Activated T-cell treated with anti-CD3 and anti-CD28 coated beads, Interleukin-2, amount 50 U/mL, for 72 hours (primary cell): ENCODE data around the gene PAFAH1B1. TPM values are rescaled to one million over a fixed set of nuclear protein-coding genes. Genes with fewer than 3 reads are reported as not detected.
"Not testable (repeated sequence)": the region's sequence is repeated elsewhere in the genome, so short reads cannot be mapped to it uniquely, and the experiment has no call there.

ENCODE experiments used
- ATAC-seq, 2 donors: fragments of 150-1000 bp; cut with Tn5 transposase; replicated peaks in 1 of 2; 2 replicates each; pipeline ENCODE4 v1.10.0; 2021; ENCODE audit warnings: moderate library complexity in 2 of 2, mild to moderate bottlenecking in 1 of 2
- DNase-seq, 2 donors: peaks; one replicate each; pipeline ENCODE4 v3.0.0; 2021 to 2022; ENCODE audit warnings: mixed read lengths in 1 of 2
- H3K27ac Mint-ChIP-seq: one replicate; pipeline ENCODE4 v1.8.0; 2022; ENCODE audit warnings: mild to moderate bottlenecking, moderate library complexity, mixed read lengths
- H3K27me3 Mint-ChIP-seq: one replicate; pipeline ENCODE4 v1.8.0; 2022; ENCODE audit warnings: low read depth, mixed read lengths
- H3K36me3 Mint-ChIP-seq, 2 donors: one replicate each; pipeline ENCODE4 v1.8.0; 2022; ENCODE audit warnings: mixed read lengths in 2 of 2, mild to moderate bottlenecking in 1 of 2; ENCODE audit not compliant: insufficient read depth in 2 of 2
- H3K4me1 Mint-ChIP-seq: one replicate; pipeline ENCODE4 v1.8.0; 2022; ENCODE audit warnings: low read depth, mixed read lengths
- H3K4me3 Mint-ChIP-seq, 2 donors: one replicate each; pipeline ENCODE4 v1.8.0; 2022; ENCODE audit warnings: mild to moderate bottlenecking in 2 of 2, mixed read lengths in 2 of 2, moderate library complexity in 2 of 2
- H3K9me3 Mint-ChIP-seq, 2 donors: one replicate each; pipeline ENCODE4 v1.8.0; 2022; ENCODE audit warnings: mixed read lengths in 2 of 2
- total RNA-seq, 2 donors: library from RNA; stranded (reverse); gene quantifications; one replicate each; pipeline ENCODE4 v1.2.3, GENCODE V29; 2022

PAFAH1B1 gene
- total RNA-seq, 2 donors from 2014 or later = 211 to 218 TPM

- no peaks in the 10 kb centered on the region for H3K27me3 Mint-ChIP-seq
These were observed 37.8 kb downstream of the PAFAH1B1 start for GRCh38 chr17:2631211-2631610.

GRCh38 chr17:2634361-2634960, 41.0 kb downstream of the PAFAH1B1 start:
- peak overlapping the region in 1 of 2 donors; percentile 11 for H3K4me3 Mint-ChIP-seq
- DNase-seq = no peak

More at GRCh38 chr17:2631211-2631610, 37.8 kb downstream of the PAFAH1B1 start:
- peaks cover 81% of the 10 kb centered on the region for H3K4me1 Mint-ChIP-seq
- peaks cover 17 to 34% of the 10 kb centered on the region in 2 donors for H3K36me3 Mint-ChIP-seq
- H3K27ac Mint-ChIP-seq = peak overlapping the region; percentile 72
- no peak overlapping the region for H3K4me3 Mint-ChIP-seq
- no peak for DNase-seq
- ATAC-seq = no peak
- H3K9me3 Mint-ChIP-seq = peaks cover 6 to 11% of the 10 kb centered on the region in 2 donors

GRCh38 chr17:2635241-2635640, 41.8 kb downstream of the PAFAH1B1 start:
- H3K9me3 Mint-ChIP-seq = no peaks in the 10 kb centered on the region
- ATAC-seq (no peak), DNase-seq (no peak)
- H3K27me3 Mint-ChIP-seq = no peaks in the 10 kb centered on the region
- H3K4me3 Mint-ChIP-seq = no peak overlapping the region
- H3K36me3 Mint-ChIP-seq = peaks cover 3 to 23% of the 10 kb centered on the region in 2 donors
- H3K27ac Mint-ChIP-seq = no peak overlapping the region
- H3K4me1 Mint-ChIP-seq = peaks cover 54% of the 10 kb centered on the region

More at GRCh38 chr17:2634361-2634960, 41.0 kb downstream of the PAFAH1B1 start:
- ATAC-seq = peak in 1 of 2 donors; percentile 56
- H3K36me3 Mint-ChIP-seq = peaks cover 3 to 20% of the 10 kb centered on the region in 2 donors
- H3K9me3 Mint-ChIP-seq = no peaks in the 10 kb centered on the region
- H3K27ac Mint-ChIP-seq = peak overlapping the region; percentile 68
- peaks cover 62% of the 10 kb centered on the region for H3K4me1 Mint-ChIP-seq
- H3K27me3 Mint-ChIP-seq = no peaks in the 10 kb centered on the region

- Mint-ChIP-seq H3K4me1 (peaks cover 50% of the 10 kb centered on the region), H3K4me3 (no peak overlapping the region), H3K27ac (no peak overlapping the region), H3K27me3 (no peaks in the 10 kb centered on the region), H3K36me3 (peaks cover 5 to 28% of the 10 kb centered on the region in 2 donors), H3K9me3 (no peaks in the 10 kb centered on the region)
- DNase-seq (no peak), ATAC-seq (no peak)
These were observed 42.2 kb downstream of the PAFAH1B1 start for GRCh38 chr17:2635675-2636074.

- Mint-ChIP-seq H3K4me3 (no peak overlapping the region), H3K36me3 (peaks cover 5 to 34% of the 10 kb centered on the region in 2 donors), H3K9me3 (no peaks in the 10 kb centered on the region), H3K27me3 (no peaks in the 10 kb centered on the region), H3K4me1 (peaks cover 43% of the 10 kb centered on the region), H3K27ac (peak overlapping the region; percentile 79)
- ATAC-seq (no peak), DNase-seq (no peak)
These were observed 42.9 kb downstream of the PAFAH1B1 start for GRCh38 chr17:2636169-2636930.

- peaks cover 5 to 35% of the 10 kb centered on the region in 2 donors for H3K36me3 Mint-ChIP-seq
- DNase-seq (no peak), ATAC-seq (no peak)
- no peaks in the 10 kb centered on the region for H3K9me3 Mint-ChIP-seq
- peak overlapping the region; percentile 79 for H3K27ac Mint-ChIP-seq
- H3K27me3 Mint-ChIP-seq = no peaks in the 10 kb centered on the region
- peaks cover 32% of the 10 kb centered on the region for H3K4me1 Mint-ChIP-seq
- no peak overlapping the region for H3K4me3 Mint-ChIP-seq
These were observed 44.0 kb downstream of the PAFAH1B1 start for GRCh38 chr17:2637422-2637821.

GRCh38 chr17:2644971-2645370, 51.5 kb downstream of the PAFAH1B1 start:
- H3K4me3 Mint-ChIP-seq = no peak overlapping the region
- H3K9me3 Mint-ChIP-seq = peaks cover 0 to 1% of the 10 kb centered on the region in 2 donors
- peak overlapping the region; percentile 42 for H3K27ac Mint-ChIP-seq
- ATAC-seq (no peak), DNase-seq (no peak)
- H3K4me1 Mint-ChIP-seq = peaks cover 5% of the 10 kb centered on the region
- peaks cover 6 to 24% of the 10 kb centered on the region in 2 donors for H3K36me3 Mint-ChIP-seq
- H3K27me3 Mint-ChIP-seq = no peaks in the 10 kb centered on the region

- DNase-seq (no peak), ATAC-seq (no peak)
- H3K27me3 Mint-ChIP-seq = no peaks in the 10 kb centered on the region
- H3K27ac Mint-ChIP-seq = no peak overlapping the region
- peaks cover 0 to 1% of the 10 kb centered on the region in 2 donors for H3K9me3 Mint-ChIP-seq
- H3K36me3 Mint-ChIP-seq = peaks cover 17 to 27% of the 10 kb centered on the region in 2 donors
- H3K4me1 Mint-ChIP-seq = peaks cover 6% of the 10 kb centered on the region
- no peak overlapping the region for H3K4me3 Mint-ChIP-seq
These were observed 54.5 kb downstream of the PAFAH1B1 start for GRCh38 chr17:2647957-2648356.

GRCh38 chr17:2649191-2649590, 55.7 kb downstream of the PAFAH1B1 start:
- no peak overlapping the region for H3K4me3 Mint-ChIP-seq
- peaks cover 17 to 26% of the 10 kb centered on the region in 2 donors for H3K36me3 Mint-ChIP-seq
- DNase-seq (no peak), ATAC-seq (no peak)
- peaks cover 7% of the 10 kb centered on the region for H3K4me1 Mint-ChIP-seq
- H3K27me3 Mint-ChIP-seq = no peaks in the 10 kb centered on the region
- H3K9me3 Mint-ChIP-seq = peaks cover 0 to 1% of the 10 kb centered on the region in 2 donors
- H3K27ac Mint-ChIP-seq = no peak overlapping the region

GRCh38 chr17:2652911-2653310, 59.5 kb downstream of the PAFAH1B1 start:
- not testable (repeated sequence) for H3K27me3 Mint-ChIP-seq, H3K4me3 Mint-ChIP-seq

GRCh38 chr17:2655546-2655945, 62.1 kb downstream of the PAFAH1B1 start:
- H3K27ac Mint-ChIP-seq = peak overlapping the region; percentile 58
- H3K27me3 Mint-ChIP-seq = no peaks in the 10 kb centered on the region
- peaks cover 30% of the 10 kb centered on the region for H3K4me1 Mint-ChIP-seq
- no peak overlapping the region for H3K4me3 Mint-ChIP-seq
- DNase-seq (no peak), ATAC-seq (no peak)
- H3K9me3 Mint-ChIP-seq = no peaks in the 10 kb centered on the region
- peaks cover 17 to 32% of the 10 kb centered on the region in 2 donors for H3K36me3 Mint-ChIP-seq

More at GRCh38 chr17:2652911-2653310, 59.5 kb downstream of the PAFAH1B1 start:
- peaks cover 15 to 26% of the 10 kb centered on the region in 2 donors for H3K36me3 Mint-ChIP-seq
- not testable (repeated sequence) for DNase-seq, H3K27ac Mint-ChIP-seq, H3K9me3 Mint-ChIP-seq, ATAC-seq
- peaks cover 29% of the 10 kb centered on the region for H3K4me1 Mint-ChIP-seq

- H3K9me3 Mint-ChIP-seq = no peaks in the 10 kb centered on the region
- peaks cover 34% of the 10 kb centered on the region for H3K4me1 Mint-ChIP-seq
- no peak overlapping the region for H3K4me3 Mint-ChIP-seq
- DNase-seq (no peak), ATAC-seq (peak in 1 of 2 donors; percentile 38)
- no peak overlapping the region for H3K27ac Mint-ChIP-seq
- no peaks in the 10 kb centered on the region for H3K27me3 Mint-ChIP-seq
- peaks cover 15 to 26% of the 10 kb centered on the region in 2 donors for H3K36me3 Mint-ChIP-seq
These were observed 62.8 kb downstream of the PAFAH1B1 start for GRCh38 chr17:2656283-2656682.

GRCh38 chr17:2659337-2659736, 65.9 kb downstream of the PAFAH1B1 start:
- ATAC-seq, H3K27ac Mint-ChIP-seq, H3K9me3 Mint-ChIP-seq, H3K27me3 Mint-ChIP-seq, DNase-seq, H3K4me3 Mint-ChIP-seq: not testable (repeated sequence)
- Mint-ChIP-seq H3K36me3 (peaks cover 3 to 15% of the 10 kb centered on the region in 2 donors), H3K4me1 (peaks cover 45% of the 10 kb centered on the region)
